Esophagus muscularis mucosa (tissue), 4 donors: ENCODE data around the gene OTC.

ENCODE experiments used
- EP300 ChIP-seq: sonication (generic); formaldehyde crosslinking; IDR thresholded peaks from one replicate; pipeline ENCODE4 v1.6.1; 2017; ENCODE audit warnings: antibody characterized with exemption
- POLR2A ChIP-seq: fragments of 450-650 bp; IDR thresholded peaks from one replicate; pipeline ENCODE4 v1.6.1; 2017; ENCODE audit warnings: antibody characterized with exemption, moderate library complexity, mild to moderate bottlenecking, low read depth
- POLR2AphosphoS5 ChIP-seq, 2 donors: sonication (generic); formaldehyde crosslinking; IDR thresholded peaks; one replicate each; pipeline ENCODE4 v1.6.1; 2017; ENCODE audit warnings: antibody characterized with exemption in 2 of 2
- TF ChIP-seq, protein P1 (sequence below), 3 experiments: fragments of 200-600 bp in 2 of 3; fragments of 450-650 bp in 1 of 3; sonication (generic) in 2 of 3; IDR thresholded peaks; one replicate each; pipeline ENCODE4 v1.5.1; 2017 to 2019; ENCODE audit warnings: antibody characterized with exemption in 3 of 3, mild to moderate bottlenecking in 2 of 3, moderate library complexity in 1 of 3

DNA sequence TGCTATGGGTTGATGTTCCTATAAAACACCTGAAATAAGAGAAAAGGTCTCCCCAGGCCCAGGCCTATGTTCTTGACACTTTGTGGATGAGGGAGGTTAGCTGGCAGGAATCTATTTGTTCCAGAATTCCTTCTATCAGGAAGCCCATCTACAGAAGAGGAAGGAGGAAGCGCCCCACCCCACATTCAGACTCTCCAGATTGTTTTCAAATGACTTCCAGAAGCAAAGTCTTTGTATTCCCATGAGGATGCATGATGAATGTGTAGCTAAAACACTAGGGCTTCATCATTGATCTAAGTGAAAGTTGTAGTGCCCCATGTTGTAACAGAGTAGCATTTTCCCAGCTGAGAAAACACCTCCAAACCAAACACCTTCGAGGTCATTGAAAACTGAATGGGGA lies 16.4 kb downstream of the OTC start:
- TF ChIP-seq, protein P1, sequence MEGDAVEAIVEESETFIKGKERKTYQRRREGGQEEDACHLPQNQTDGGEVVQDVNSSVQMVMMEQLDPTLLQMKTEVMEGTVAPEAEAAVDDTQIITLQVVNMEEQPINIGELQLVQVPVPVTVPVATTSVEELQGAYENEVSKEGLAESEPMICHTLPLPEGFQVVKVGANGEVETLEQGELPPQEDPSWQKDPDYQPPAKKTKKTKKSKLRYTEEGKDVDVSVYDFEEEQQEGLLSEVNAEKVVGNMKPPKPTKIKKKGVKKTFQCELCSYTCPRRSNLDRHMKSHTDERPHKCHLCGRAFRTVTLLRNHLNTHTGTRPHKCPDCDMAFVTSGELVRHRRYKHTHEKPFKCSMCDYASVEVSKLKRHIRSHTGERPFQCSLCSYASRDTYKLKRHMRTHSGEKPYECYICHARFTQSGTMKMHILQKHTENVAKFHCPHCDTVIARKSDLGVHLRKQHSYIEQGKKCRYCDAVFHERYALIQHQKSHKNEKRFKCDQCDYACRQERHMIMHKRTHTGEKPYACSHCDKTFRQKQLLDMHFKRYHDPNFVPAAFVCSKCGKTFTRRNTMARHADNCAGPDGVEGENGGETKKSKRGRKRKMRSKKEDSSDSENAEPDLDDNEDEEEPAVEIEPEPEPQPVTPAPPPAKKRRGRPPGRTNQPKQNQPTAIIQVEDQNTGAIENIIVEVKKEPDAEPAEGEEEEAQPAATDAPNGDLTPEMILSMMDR (IDR thresholded peaks at IDR 0.05), result no peak
- TF ChIP-seq POLR2A (no peak), POLR2AphosphoS5 (IDR thresholded peaks at IDR 0.05) (no peak), EP300 (no peak)
